ENCODE results near the gene TH. TPM values are rescaled to one million over a fixed set of nuclear protein-coding genes. Genes with fewer than 3 reads are reported as not detected.

The TH gene
- total RNA-seq, 1 donor from 2014 or later: not detected

DNA sequence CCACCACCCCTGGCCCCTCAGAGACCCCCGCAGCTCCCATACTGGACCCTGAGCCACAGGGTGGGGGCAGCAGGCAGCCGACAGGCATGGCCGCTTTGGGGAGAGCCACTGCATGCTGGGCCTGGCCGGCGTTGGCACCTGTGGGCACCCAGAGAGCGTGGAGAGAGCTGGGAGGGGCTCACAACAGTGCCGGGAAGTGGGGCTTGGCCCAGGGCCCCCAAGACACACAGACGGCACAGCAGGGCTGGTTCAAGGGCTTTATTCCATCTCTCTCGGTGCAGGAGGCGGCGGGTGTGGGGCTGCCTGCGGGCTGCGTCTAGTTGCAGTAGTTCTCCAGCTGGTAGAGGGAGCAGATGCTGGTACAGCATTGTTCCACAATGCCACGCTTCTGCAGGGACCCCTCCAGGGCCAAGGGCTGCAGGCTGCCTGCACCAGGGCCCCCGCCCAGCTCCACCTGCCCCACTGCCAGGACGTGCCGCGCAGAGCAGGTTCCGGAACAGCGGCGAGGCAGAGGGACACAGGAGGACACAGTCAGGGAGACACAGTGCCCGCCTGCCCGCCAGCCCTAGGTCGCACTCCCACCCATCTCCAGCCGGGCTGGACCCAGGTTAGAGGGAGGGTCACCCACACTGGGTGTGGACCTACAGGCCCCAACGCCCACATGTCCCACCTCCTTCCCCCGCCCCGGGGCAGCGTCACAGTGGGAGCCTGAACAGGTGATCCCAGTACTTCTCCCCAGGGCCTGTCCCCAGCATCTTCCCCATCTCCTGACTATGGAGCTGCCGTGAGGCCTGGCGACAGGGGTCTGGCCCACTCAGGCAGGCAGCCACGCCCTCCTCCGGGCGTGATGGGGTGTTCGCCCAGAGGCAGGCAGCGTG is 11.8 kb downstream of the TH start:
- DNase-seq (ENCODE audit: low spot score): no peak

GRCh38 chr11:2158966-2159365 is 12.6 kb downstream of the TH start:
- DNase-seq (ENCODE audit: low spot score): no peak

- no peak for DNase-seq (ENCODE audit: low spot score)
Observed at GRCh38 chr11:2158296-2158737, 13.3 kb downstream of the TH start.

GRCh38 chr11:2157294-2158040 is 14.1 kb downstream of the TH start:
- no peak for DNase-seq (ENCODE audit: low spot score)

DNA sequence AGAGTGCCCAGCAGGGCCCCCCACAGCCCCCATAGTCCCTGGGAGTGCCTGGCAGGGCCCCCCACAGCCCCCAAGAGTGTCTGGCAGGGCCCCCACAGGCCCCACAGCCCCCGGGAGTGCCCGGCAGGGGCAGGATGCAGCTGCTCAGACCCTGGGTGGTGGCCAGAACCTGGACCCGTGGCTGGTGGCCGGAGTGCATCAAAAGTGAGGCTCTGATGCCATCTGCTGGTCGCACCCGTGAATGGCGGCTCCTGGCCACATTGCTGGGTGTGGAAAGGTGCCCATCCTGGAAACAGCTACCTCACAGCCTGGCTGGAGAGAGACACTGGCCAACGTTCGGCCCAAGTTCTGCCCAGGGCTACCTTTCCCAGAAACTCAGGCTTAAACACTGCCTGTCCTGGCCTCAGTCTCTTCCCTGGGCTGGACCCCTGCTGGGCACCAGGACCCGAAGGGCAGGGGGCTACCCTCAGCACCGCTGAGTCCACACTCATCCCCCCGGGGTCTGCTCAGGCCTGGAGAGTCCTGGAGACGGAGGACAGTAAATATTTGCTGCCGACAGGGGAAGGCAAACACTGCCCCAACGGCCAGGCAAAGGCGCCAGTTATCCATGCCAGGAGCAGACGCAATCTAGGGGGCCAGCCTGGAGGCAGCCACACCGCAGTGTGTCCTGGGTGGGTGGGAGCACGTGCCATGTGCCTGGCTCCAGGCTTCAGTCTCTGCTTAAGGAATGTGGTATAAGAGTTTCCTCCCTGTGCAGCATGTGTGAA is 15.0 kb downstream of the TH start:
- DNase-seq (ENCODE audit: low spot score): no peak

DNA sequence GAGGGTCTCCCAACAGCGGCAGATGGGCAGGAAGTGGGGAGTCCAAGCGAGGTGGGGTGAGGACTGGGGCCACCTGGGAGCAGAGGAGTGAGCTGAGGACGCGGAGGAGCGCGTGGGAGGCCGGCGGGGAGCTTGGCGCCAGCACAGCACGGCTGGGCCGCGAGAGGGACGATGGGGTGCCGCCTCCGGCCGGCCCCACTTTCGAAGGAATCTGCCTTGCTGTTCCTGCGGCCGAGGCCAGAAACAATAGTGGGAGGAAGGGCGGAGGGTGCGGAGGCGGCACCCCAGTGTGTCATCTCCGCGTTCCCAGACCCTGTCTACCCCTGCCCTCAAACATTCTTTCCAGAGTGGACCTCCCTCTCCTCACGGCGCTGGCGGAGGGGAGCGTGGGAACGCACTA is 16.1 kb downstream of the TH start:
- DNase-seq (ENCODE audit: low spot score): no peak

DNA sequence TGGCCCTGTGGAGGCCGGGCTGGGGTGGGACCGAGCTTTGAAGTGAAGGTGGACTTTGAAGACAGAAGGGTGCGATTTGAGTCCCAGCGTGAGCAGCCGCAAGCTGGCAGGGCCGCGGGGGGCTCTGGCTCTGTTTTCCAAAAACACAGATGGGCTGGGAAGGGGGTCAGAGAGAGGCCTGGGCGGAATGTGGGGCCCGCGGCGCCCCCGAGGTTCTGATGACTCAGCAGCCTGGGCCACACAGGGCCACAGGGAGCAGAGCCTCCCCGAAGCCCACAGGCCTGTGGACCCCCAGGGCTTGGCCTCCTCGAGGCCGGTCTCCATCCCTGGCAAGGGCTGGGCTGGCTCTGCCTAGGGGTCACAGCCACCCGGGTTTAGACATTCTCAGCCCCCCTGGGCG is 16.7 kb downstream of the TH start:
- no peak for DNase-seq (ENCODE audit: low spot score)

DNA sequence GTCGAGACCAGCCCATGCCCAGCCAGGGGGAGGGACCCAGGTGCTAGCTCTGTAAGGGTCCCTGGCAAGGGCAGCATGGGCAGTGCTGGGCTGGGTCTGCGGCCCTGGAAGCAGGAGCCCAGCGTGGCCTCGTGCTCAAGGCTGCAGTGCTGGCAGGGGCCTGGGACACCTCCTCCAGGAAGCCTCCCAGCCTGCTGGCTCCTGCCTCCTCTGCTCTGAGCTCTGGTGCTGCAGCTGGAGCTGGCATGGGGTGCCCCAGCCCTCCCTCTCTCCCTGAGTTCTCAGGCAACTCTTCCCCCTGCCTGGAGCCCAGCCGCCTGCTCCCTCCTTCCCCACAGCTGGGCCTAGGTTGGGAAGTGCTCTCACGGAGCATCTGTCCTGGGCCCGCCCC is 17.4 kb downstream of the TH start:
- DNase-seq (ENCODE audit: low spot score): no peak

DNA sequence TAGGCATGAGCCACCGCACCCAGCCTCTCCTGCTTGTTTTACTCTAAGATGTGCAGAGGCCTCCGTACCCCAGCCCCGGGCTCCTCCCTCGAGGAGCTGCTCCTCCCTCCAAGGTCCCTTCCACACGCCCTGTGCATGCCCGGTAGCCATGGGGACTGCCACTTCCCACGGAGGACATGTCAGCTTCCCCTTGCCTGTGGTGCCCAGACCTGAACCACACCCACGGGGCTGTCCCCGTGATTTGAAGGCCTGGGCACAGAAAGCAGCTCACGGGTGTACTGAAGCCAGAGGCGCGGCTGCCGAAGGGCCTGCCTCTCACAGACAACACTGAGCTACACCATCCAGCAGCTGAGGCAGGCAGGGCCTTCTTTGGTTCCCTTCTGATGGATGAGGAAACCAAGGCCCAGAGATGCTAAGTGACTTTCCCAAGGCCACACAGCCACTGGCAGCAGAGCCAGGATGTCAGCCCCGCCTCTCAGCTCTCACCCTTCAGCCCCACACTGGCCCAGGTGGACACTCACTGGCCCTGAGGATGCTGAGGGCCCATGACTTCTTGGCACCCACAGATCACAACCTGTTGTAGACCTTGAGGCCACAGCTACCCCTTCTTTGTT is 17.9 kb downstream of the TH start:
- no peak for DNase-seq (ENCODE audit: low spot score)

GRCh38 chr11:2151500-2152257 is 19.9 kb downstream of the TH start:
- peak; percentile 85 for DNase-seq (ENCODE audit: low spot score)

DNA sequence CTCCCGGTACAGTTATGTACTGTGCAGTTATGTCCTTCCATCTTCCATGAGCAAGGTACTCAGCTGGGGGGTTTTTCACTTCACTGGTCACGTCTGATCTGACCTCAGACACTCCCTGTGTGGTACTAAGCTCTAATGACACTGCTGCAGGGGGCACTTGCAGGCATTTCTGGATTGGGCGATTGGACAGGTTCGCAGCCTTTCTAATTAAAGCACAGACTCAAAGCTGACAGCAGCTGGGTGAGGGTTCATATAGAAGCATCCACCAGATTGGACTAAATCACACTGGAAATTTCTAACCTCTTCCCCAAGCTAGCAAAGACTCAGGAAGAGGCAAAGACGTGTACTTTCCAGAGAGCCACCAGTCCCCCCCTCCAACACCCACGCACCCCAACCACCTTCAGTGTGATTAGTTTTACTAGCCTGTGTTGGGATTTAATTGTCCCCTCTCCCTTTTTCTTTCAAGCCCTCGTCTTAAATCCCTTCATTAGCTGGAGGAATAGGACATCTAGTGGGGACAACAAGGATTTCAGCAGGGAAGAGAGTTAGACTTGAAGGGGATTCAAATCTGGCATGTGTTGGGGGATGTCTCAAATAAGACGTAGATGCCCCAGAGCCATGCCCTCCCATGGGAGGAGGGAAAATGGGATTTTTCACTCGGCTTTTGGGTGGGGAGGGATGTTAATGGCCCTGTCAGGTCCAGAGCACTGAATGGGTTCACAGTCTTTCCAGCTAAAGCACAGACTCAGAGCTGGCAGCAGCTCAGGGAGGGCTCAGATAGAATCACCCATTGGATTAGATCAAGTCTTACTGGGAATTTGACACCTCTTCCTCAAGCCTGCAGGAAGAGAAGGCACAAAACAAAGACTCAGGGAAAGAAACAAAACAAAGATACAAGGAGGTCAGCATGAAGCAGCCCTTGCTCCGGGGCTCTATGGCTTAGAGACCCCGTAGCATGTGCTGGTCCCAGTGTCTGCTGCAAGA is 21.5 kb downstream of the TH start:
- peak; percentile 81 for DNase-seq (ENCODE audit: low spot score)

DNA sequence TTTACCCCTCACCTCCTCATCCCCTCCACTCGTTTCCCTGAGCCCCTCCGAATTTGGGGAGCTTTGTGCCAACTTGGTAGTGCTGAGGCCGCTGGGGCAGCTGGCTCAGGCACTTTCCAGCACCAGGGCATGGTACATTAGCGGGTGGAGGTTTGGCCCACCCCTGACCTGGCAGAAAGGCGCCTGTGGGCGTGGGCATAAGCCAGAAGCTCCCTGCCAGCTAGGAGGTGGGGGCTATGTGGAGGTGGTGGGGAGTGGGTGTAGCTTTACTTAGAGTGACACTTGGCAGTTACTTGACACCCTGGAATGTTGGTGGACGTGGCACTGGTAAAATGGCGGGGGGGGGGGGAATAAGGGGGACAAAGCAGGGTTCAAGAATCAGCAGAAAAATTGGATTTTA is 22.2 kb downstream of the TH start:
- DNase-seq (ENCODE audit: low spot score): no peak

GRCh38 chr11:2148595-2148994 is 23.0 kb downstream of the TH start:
- no peak for DNase-seq (ENCODE audit: low spot score)

GRCh38 chr11:2147391-2147790 is 24.2 kb downstream of the TH start:
- no peak for DNase-seq (ENCODE audit: low spot score)

- DNase-seq (ENCODE audit: low spot score): no peak
Observed at GRCh38 chr11:2146051-2146450, 25.6 kb downstream of the TH start.

DNA sequence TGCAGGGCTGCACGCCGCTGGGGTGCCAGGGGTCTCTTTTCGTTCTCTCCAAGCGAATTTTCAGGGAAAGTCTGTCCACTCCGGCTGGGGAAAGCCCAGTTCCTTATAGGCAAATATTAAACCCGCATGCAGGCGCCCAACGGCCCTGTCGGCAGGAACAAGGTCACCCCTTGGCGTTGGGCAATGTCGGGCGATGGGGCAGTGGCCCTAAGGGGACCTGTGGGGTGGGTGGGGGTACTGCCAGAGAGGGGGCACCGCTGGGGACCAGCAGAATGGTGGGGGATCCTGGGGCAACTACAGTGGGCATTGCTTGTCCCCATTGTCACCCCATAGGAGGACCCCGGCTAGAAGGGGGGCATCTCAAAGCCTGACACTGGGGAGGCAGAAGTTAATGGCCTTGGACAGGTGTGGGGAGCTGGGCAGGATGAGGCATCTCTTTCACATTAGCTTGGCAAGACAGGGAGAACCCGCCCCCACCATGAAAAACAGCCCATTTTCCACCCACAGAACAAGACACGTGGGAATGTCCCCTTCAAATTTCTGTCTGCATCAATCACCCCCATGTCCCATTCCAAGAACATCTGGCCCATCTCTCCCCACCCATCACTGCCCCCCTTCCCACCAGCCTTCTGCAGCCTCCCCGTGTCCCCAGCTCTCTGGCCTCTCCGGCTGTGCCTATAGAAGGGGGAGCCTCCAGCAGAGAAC is 26.9 kb downstream of the TH start:
- DNase-seq (ENCODE audit: low spot score): no peak

- no peak for DNase-seq (ENCODE audit: low spot score)
Observed at GRCh38 chr11:2143799-2144543, 27.6 kb downstream of the TH start.

DNA sequence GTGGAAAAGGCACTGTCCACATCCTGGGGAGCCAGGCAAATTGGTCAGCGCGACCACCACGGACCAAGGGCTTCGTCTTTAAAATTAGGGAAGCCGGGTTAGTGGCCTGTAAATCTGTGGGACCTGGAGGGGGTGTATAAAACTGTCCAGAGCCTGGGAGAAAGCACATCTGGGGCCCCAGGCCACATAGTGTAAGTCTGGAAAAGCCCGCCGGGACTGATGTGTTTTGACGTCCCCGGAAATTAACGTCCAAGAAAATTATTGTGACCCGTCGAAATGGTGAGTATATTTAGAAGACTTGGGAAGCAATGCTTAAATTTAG is 28.2 kb downstream of the TH start:
- DNase-seq (ENCODE audit: low spot score): no peak
